Spleen (tissue), 7 donors: ENCODE measurements around the gene ARHGAP27.

Source experiments
- CTCF ChIP-seq, 11 experiments: fragments of 200-600 bp in 7 of 11; fragments of 450-650 bp in 4 of 11; sonication (generic) in 4 of 11; IDR thresholded peaks in 8 of 11; conservative IDR thresholded peaks in 3 of 11; 1 replicate in 7 of 11; 2 replicates in 4 of 11; pipeline versions ENCODE4 v1.4.0 to v1.8.0; 2016 to 2021; ENCODE audit warnings: antibody characterized with exemption in 11 of 11, inconsistent platforms in 4 of 11, mild to moderate bottlenecking in 1 of 11
- POLR2A ChIP-seq, 3 donors: fragments of 450-650 bp; IDR thresholded peaks; one replicate each; pipeline ENCODE4 v1.5.1; 2017; ENCODE audit warnings: antibody characterized with exemption in 3 of 3, mild to moderate bottlenecking in 1 of 3
- donor health status: DM: no; HTN: no; CAD: no; lungs with moderate emphysema.
- donor health status: DM: no; HTN: no; CAD: no.
- donor health status: DM: no; HTN: no; CAD: no.

GRCh38 chr17:45366049-45366448 is 66.6 kb downstream of the ARHGAP27 start:
- TF ChIP-seq CTCF (IDR thresholded peaks at IDR 0.05 in 8 of 11, conservative IDR thresholded peaks at IDR 0.05 in 3 of 11) (no peak), POLR2A (IDR thresholded peaks at IDR 0.05) (no peak)
